Peyer's patch (tissue), 4 donors: ENCODE data around the gene MAP7D1.

ENCODE experiments used
- CTCF ChIP-seq, 6 experiments: fragments of 450-650 bp in 4 of 6; fragments of 200-600 bp in 2 of 6; sonication (generic) in 1 of 6; IDR thresholded peaks; one replicate each; pipeline ENCODE4 v1.5.1; 2017 to 2019; ENCODE audit warnings: antibody characterized with exemption in 6 of 6, mild to moderate bottlenecking in 3 of 6, moderate library complexity in 1 of 6
- POLR2A ChIP-seq, 2 donors: fragments of 450-650 bp; IDR thresholded peaks; one replicate each; pipeline ENCODE4 v1.5.1; 2017; ENCODE audit warnings: antibody characterized with exemption in 2 of 2, mild to moderate bottlenecking in 2 of 2, moderate library complexity in 2 of 2

GRCh38 chr1:36109041-36109679 is 46.8 kb upstream of the MAP7D1 start:
- TF ChIP-seq CTCF (IDR thresholded peaks at IDR 0.05) (no peak), POLR2A (IDR thresholded peaks at IDR 0.05) (no peak)
